A673 (cell line): ENCODE data around the gene ARRB1.

Experiments used
- CTCF ChIP-seq: fragments of 300-800, 200-600 bp; sonication (generic); conservative IDR thresholded peaks from 2 replicates; pipeline ENCODE4 v1.5.1; 2017; ENCODE audit warnings: low read depth, mild to moderate bottlenecking, antibody characterized with exemption, low read length, moderate library complexity, mixed read lengths
- EZH2 ChIP-seq: fragments of 200-600 bp; sonication (generic); IDR thresholded peaks from 2 replicates; pipeline ENCODE4 v1.6.1; 2017; ENCODE audit warnings: borderline replicate concordance, low read depth, mild to moderate bottlenecking, mixed read lengths, antibody characterized with exemption, low read length; ENCODE audit not compliant: poor library complexity, severe bottlenecking

GRCh38 chr11:75339685-75340409 lies 11.6 kb downstream of the ARRB1 start:
- TF ChIP-seq CTCF (peak; percentile 37; the same call in 1 of the 2 replicates), EZH2 (no peak)
